SJSA1 (cell line): ENCODE data around the gene RNU5D-1. TPM values are rescaled to one million over a fixed set of nuclear protein-coding genes. Genes with fewer than 3 reads are reported as not detected.
"Not testable (repeated sequence)": the region's sequence is repeated elsewhere in the genome, so short reads cannot be mapped to it uniquely, and the experiment has no call there.

Source experiments
- DNase-seq, 2 experiments: peaks; one replicate each; pipeline ENCODE4 v3.0.0-alpha.2; 2015 to 2020; ENCODE audit warnings: low spot score in 2 of 2, low read depth in 1 of 2
- H3K27ac ChIP-seq: fragments of 250-450 bp; sonication (Bioruptor Pico); 2 replicates; pipeline ENCODE4 v1.5.1; 2020; ENCODE audit warnings: mild to moderate bottlenecking, moderate library complexity
- H3K27me3 ChIP-seq: fragments of 250-450 bp; sonication (Bioruptor Pico); replicated peaks from 2 replicates; pipeline ENCODE4 v1.5.1; 2020; ENCODE audit warnings: mild to moderate bottlenecking, moderate library complexity
- H3K36me3 ChIP-seq: fragments of 250-450 bp; sonication (Bioruptor Pico); 2 replicates; pipeline ENCODE4 v1.5.1; 2020; ENCODE audit warnings: mild to moderate bottlenecking
- H3K4me1 ChIP-seq: fragments of 250-450 bp; sonication (Bioruptor Pico); replicated peaks from 2 replicates; pipeline ENCODE4 v1.6.1; 2021; ENCODE audit warnings: mild to moderate bottlenecking
- H3K4me3 ChIP-seq: fragments of 250-450 bp; sonication (Bioruptor Pico); 2 replicates; pipeline ENCODE4 v1.5.1; 2020; ENCODE audit warnings: mild to moderate bottlenecking
- H3K9me3 ChIP-seq: fragments of 250-450 bp; sonication (Bioruptor Pico); replicated peaks from 2 replicates; pipeline ENCODE4 v1.5.1; 2020; ENCODE audit warnings: mild to moderate bottlenecking
- total RNA-seq: library from RNA; depleted of rRNA; stranded (reverse); fragments of >200 nt; shearing (Covaris generic); gene quantifications from 2 replicates; pipeline ENCODE4 v1.2.3, GENCODE V29; 2014

The RNU5D-1 gene
- total RNA-seq, 1 experiment from 2014 or later = not detected

GRCh38 chr1:44705470-44705869 lies 25.5 kb downstream of the RNU5D-1 start:
- no peak overlapping the region for H3K27ac ChIP-seq
- no peak overlapping the region for H3K4me3 ChIP-seq
- DNase-seq = no peak
- H3K27me3 ChIP-seq = no peaks in the 10 kb centered on the region
- no peaks in the 10 kb centered on the region for H3K36me3 ChIP-seq
- no peaks in the 10 kb centered on the region; the same call in 1 of the 2 replicates for H3K9me3 ChIP-seq
- H3K4me1 ChIP-seq = peaks cover 21% of the 10 kb centered on the region

- Histone ChIP-seq H3K4me3 (no peak overlapping the region), H3K27ac (no peak overlapping the region), H3K9me3 (no peaks in the 10 kb centered on the region), H3K36me3 (no peaks in the 10 kb centered on the region), H3K27me3 (no peaks in the 10 kb centered on the region), H3K4me1 (no peaks in the 10 kb centered on the region)
- DNase-seq = no peak
Measured at GRCh38 chr1:44701141-44701573, 29.8 kb downstream of the RNU5D-1 start.

- Histone ChIP-seq H3K4me1 (no peaks in the 10 kb centered on the region), H3K4me3 (no peak overlapping the region), H3K36me3 (no peaks in the 10 kb centered on the region), H3K27ac (no peak overlapping the region), H3K27me3 (no peaks in the 10 kb centered on the region), H3K9me3 (no peaks in the 10 kb centered on the region)
- DNase-seq = no peak
Measured at GRCh38 chr1:44700573-44700972, 30.4 kb downstream of the RNU5D-1 start.

GRCh38 chr1:44699375-44699774 lies 31.6 kb downstream of the RNU5D-1 start:
- H3K36me3 ChIP-seq, DNase-seq, H3K27me3 ChIP-seq, H3K27ac ChIP-seq, H3K4me1 ChIP-seq, H3K4me3 ChIP-seq, H3K9me3 ChIP-seq: not testable (repeated sequence)

- DNase-seq = no peak
- no peaks in the 10 kb centered on the region for H3K9me3 ChIP-seq
- no peaks in the 10 kb centered on the region for H3K36me3 ChIP-seq
- H3K4me3 ChIP-seq = no peak overlapping the region
- H3K27ac ChIP-seq = no peak overlapping the region
- H3K27me3 ChIP-seq = no peaks in the 10 kb centered on the region
- H3K4me1 ChIP-seq = no peaks in the 10 kb centered on the region
Measured at GRCh38 chr1:44698138-44698537, 32.8 kb downstream of the RNU5D-1 start.

GRCh38 chr1:44696789-44697345 lies 34.1 kb downstream of the RNU5D-1 start:
- H3K27me3 ChIP-seq = no peaks in the 10 kb centered on the region
- H3K9me3 ChIP-seq = no peaks in the 10 kb centered on the region
- no peak overlapping the region for H3K27ac ChIP-seq
- no peaks in the 10 kb centered on the region for H3K36me3 ChIP-seq
- H3K4me1 ChIP-seq = no peaks in the 10 kb centered on the region
- H3K4me3 ChIP-seq = no peak overlapping the region
- no peak for DNase-seq

GRCh38 chr1:44696101-44696500 lies 34.9 kb downstream of the RNU5D-1 start:
- Histone ChIP-seq H3K4me3 (no peak overlapping the region), H3K27ac (no peak overlapping the region), H3K9me3 (no peaks in the 10 kb centered on the region), H3K36me3 (no peaks in the 10 kb centered on the region), H3K4me1 (no peaks in the 10 kb centered on the region), H3K27me3 (no peaks in the 10 kb centered on the region)
- no peak for DNase-seq

GRCh38 chr1:44695671-44696070 lies 35.3 kb downstream of the RNU5D-1 start:
- DNase-seq = no peak
- no peaks in the 10 kb centered on the region for H3K36me3 ChIP-seq
- no peaks in the 10 kb centered on the region for H3K27me3 ChIP-seq
- no peaks in the 10 kb centered on the region for H3K9me3 ChIP-seq
- no peak overlapping the region for H3K27ac ChIP-seq
- no peaks in the 10 kb centered on the region for H3K4me1 ChIP-seq
- H3K4me3 ChIP-seq = no peak overlapping the region

- Histone ChIP-seq H3K27ac (no peak overlapping the region), H3K9me3 (no peaks in the 10 kb centered on the region), H3K4me1 (no peaks in the 10 kb centered on the region), H3K27me3 (no peaks in the 10 kb centered on the region), H3K36me3 (no peaks in the 10 kb centered on the region), H3K4me3 (no peak overlapping the region)
- no peak for DNase-seq
Measured at GRCh38 chr1:44694863-44695478, 36.0 kb downstream of the RNU5D-1 start.

- Histone ChIP-seq H3K9me3 (no peaks in the 10 kb centered on the region), H3K4me3 (no peak overlapping the region), H3K27me3 (no peaks in the 10 kb centered on the region), H3K4me1 (no peaks in the 10 kb centered on the region), H3K27ac (no peak overlapping the region), H3K36me3 (no peaks in the 10 kb centered on the region)
- DNase-seq = no peak
Measured at GRCh38 chr1:44693900-44694299, 37.1 kb downstream of the RNU5D-1 start.

- Histone ChIP-seq H3K27ac (no peak overlapping the region), H3K27me3 (peaks cover 5% of the 10 kb centered on the region; the same call in 1 of the 2 replicates), H3K36me3 (no peaks in the 10 kb centered on the region), H3K4me1 (no peaks in the 10 kb centered on the region), H3K4me3 (no peak overlapping the region), H3K9me3 (no peaks in the 10 kb centered on the region)
- no peak for DNase-seq
Measured at GRCh38 chr1:44693159-44693558, 37.8 kb downstream of the RNU5D-1 start.

GRCh38 chr1:44689447-44689765 lies 41.6 kb downstream of the RNU5D-1 start:
- Histone ChIP-seq H3K36me3 (no peaks in the 10 kb centered on the region), H3K27ac (no peak overlapping the region), H3K4me3 (no peak overlapping the region), H3K9me3 (no peaks in the 10 kb centered on the region), H3K27me3 (peaks cover 8% of the 10 kb centered on the region; the same call in 1 of the 2 replicates), H3K4me1 (no peaks in the 10 kb centered on the region)
- no peak for DNase-seq

- no peak overlapping the region for H3K4me3 ChIP-seq
- DNase-seq = no peak
- no peaks in the 10 kb centered on the region for H3K4me1 ChIP-seq
- H3K27me3 ChIP-seq = peaks cover 11% of the 10 kb centered on the region; the same call in 1 of the 2 replicates
- H3K27ac ChIP-seq = no peak overlapping the region
- H3K9me3 ChIP-seq = no peaks in the 10 kb centered on the region
- no peaks in the 10 kb centered on the region for H3K36me3 ChIP-seq
Measured at GRCh38 chr1:44688760-44689446, 42.1 kb downstream of the RNU5D-1 start.

- H3K27me3 ChIP-seq = peaks cover 12% of the 10 kb centered on the region; the same call in 1 of the 2 replicates
- H3K4me1 ChIP-seq = no peaks in the 10 kb centered on the region
- DNase-seq = no peak
- no peaks in the 10 kb centered on the region for H3K9me3 ChIP-seq
- H3K36me3 ChIP-seq = no peaks in the 10 kb centered on the region
- H3K27ac ChIP-seq = no peak overlapping the region
- no peak overlapping the region for H3K4me3 ChIP-seq
Measured at GRCh38 chr1:44685881-44686280, 45.1 kb downstream of the RNU5D-1 start.
